ENCODE results near the gene ZNF182.
"Not testable (repeated sequence)": the region's sequence is repeated elsewhere in the genome, so short reads cannot be mapped to it uniquely, and the experiment has no call there.

ZNF182 gene

DNA sequence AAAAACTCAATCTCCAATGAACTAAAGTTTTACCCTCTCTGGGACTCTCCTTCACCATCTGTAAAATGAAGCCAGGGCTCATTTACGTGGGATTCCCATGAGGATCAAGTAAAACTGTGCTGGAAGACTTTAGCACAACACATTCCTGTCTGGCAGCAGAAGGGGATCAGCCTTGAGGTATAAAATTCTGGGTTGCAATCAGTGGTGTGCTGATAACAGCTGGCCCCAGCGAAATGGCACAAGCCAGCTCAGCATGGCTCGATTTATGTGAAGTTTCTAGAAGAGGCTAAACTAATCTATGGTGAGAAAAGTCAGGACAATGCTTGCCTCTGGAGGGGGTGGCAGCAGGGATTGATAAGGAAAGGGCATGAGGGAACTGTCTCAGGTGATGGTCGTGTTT lies 39.3 kb upstream of the ZNF182 start:
- H3K4me3 ChIP-seq (ENCODE audit: low read depth in 1 of 2, low read length in 2 of 2), result no peak overlapping the region
- no peaks in the 10 kb centered on the region for H3K36me3 ChIP-seq (ENCODE audit: insufficient read depth, low read length)
- no peak overlapping the region for H3K4me2 ChIP-seq (ENCODE audit: insufficient read depth, low read length)
- no peaks in the 10 kb centered on the region for H3K27me3 ChIP-seq (ENCODE audit: insufficient read depth, low read length, poor library complexity)
- no peaks in the 10 kb centered on the region for H4K20me1 ChIP-seq (ENCODE audit: insufficient read depth, low read length)
- H2AFZ ChIP-seq (ENCODE audit: low read depth, low read length), result no peak overlapping the region
- TF ChIP-seq, protein P1, sequence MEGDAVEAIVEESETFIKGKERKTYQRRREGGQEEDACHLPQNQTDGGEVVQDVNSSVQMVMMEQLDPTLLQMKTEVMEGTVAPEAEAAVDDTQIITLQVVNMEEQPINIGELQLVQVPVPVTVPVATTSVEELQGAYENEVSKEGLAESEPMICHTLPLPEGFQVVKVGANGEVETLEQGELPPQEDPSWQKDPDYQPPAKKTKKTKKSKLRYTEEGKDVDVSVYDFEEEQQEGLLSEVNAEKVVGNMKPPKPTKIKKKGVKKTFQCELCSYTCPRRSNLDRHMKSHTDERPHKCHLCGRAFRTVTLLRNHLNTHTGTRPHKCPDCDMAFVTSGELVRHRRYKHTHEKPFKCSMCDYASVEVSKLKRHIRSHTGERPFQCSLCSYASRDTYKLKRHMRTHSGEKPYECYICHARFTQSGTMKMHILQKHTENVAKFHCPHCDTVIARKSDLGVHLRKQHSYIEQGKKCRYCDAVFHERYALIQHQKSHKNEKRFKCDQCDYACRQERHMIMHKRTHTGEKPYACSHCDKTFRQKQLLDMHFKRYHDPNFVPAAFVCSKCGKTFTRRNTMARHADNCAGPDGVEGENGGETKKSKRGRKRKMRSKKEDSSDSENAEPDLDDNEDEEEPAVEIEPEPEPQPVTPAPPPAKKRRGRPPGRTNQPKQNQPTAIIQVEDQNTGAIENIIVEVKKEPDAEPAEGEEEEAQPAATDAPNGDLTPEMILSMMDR (IDR thresholded peaks at IDR 0.05; ENCODE audit: borderline replicate concordance, extremely low read depth, low read length, poor library complexity, severe bottlenecking), result no peak
- no peak for TF ChIP-seq EZH2 (IDR thresholded peaks at IDR 0.05; ENCODE audit: borderline replicate concordance, low read depth, low read length, severe bottlenecking)
- no peaks in the 10 kb centered on the region for H3K79me2 ChIP-seq (ENCODE audit: insufficient read depth, low read length)
- H3K4me1 ChIP-seq (ENCODE audit: insufficient read depth, low read length), result no peaks in the 10 kb centered on the region
- H3K27ac ChIP-seq (ENCODE audit: low read length), result no peak overlapping the region
- DNase-seq (no peak), ATAC-seq (ENCODE audit: insufficient read depth, low read depth) (no peak)
- H3K9me3 ChIP-seq (ENCODE audit: insufficient read depth, low read length, severe bottlenecking), result no peaks in the 10 kb centered on the region
- H3K9ac ChIP-seq (ENCODE audit: low read depth, low read length), result no peak overlapping the region

DNA sequence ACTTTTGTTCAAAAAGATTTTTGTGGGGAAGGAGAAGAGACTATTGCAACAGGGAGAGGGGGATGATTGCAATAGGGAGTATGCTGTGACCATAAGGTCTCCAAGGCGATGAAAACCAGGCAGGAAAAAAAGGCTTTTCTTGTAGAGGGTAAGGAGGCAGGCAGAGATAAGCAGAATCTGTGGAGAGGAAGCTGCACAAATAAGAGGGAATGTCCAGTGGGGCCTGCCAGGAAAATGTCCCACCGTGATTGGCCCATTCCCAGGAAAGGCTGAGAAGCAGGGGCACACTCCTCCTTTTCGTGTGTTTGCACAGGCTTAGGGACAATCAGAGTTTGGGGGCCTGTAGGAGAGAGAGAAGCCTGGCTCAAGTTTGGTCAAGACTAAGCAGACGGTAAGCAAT lies 32.1 kb upstream of the ZNF182 start:
- Histone ChIP-seq H3K36me3 (ENCODE audit: insufficient read depth, low read length) (no peaks in the 10 kb centered on the region), H3K9ac (ENCODE audit: low read depth, low read length) (no peak overlapping the region), H3K4me2 (ENCODE audit: insufficient read depth, low read length) (no peak overlapping the region), H3K27me3 (ENCODE audit: insufficient read depth, low read length, poor library complexity) (no peaks in the 10 kb centered on the region), H3K79me2 (ENCODE audit: insufficient read depth, low read length) (no peaks in the 10 kb centered on the region), H2AFZ (ENCODE audit: low read depth, low read length) (no peak overlapping the region), H4K20me1 (ENCODE audit: insufficient read depth, low read length) (no peaks in the 10 kb centered on the region), H3K27ac (ENCODE audit: low read length) (no peak overlapping the region), H3K4me3 (ENCODE audit: low read depth in 1 of 2, low read length in 2 of 2) (no peak overlapping the region), H3K9me3 (ENCODE audit: insufficient read depth, low read length, severe bottlenecking) (no peaks in the 10 kb centered on the region), H3K4me1 (ENCODE audit: insufficient read depth, low read length) (no peaks in the 10 kb centered on the region)
- DNase-seq (no peak), ATAC-seq (ENCODE audit: insufficient read depth, low read depth) (no peak)
- TF ChIP-seq, protein P1 (IDR thresholded peaks at IDR 0.05; ENCODE audit: borderline replicate concordance, extremely low read depth, low read length, poor library complexity, severe bottlenecking), result no peak
- TF ChIP-seq EZH2 (IDR thresholded peaks at IDR 0.05; ENCODE audit: borderline replicate concordance, low read depth, low read length, severe bottlenecking), result no peak

DNA sequence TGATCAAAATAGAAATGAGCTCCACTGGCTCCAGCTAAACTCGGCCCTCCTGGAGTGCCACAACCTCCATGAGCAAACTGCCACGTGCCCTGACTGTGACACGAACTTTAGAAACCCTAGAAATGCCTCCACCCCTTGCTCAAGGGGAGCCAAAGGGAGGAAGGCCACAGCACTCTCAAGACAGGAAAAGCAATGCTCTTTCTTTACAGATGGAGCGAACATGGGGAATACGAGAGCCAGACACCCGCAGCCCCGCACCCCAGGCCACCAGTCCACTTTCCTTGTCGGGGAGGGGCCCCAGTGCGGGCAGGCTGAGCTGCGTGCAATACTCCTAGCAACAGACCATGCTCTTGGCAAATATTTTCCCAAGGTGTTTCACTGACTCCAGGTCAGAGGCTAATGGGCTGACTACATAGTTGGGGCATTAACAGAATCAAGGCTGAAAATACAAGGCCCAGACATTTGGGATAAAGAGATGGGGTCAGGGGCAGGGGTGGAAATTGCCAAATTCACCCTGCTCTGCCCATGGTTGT lies 26.9 kb upstream of the ZNF182 start:
- not testable (repeated sequence) for H3K27me3 ChIP-seq (ENCODE audit: insufficient read depth, low read length, poor library complexity); ATAC-seq (ENCODE audit: insufficient read depth, low read depth); H4K20me1 ChIP-seq (ENCODE audit: insufficient read depth, low read length); H3K9ac ChIP-seq (ENCODE audit: low read depth, low read length); H3K9me3 ChIP-seq (ENCODE audit: insufficient read depth, low read length, severe bottlenecking); DNase-seq; H3K79me2 ChIP-seq (ENCODE audit: insufficient read depth, low read length); H3K4me2 ChIP-seq (ENCODE audit: insufficient read depth, low read length); H3K4me3 ChIP-seq (ENCODE audit: low read depth in 1 of 2, low read length in 2 of 2); H3K36me3 ChIP-seq (ENCODE audit: insufficient read depth, low read length); H3K27ac ChIP-seq (ENCODE audit: low read length); H3K4me1 ChIP-seq (ENCODE audit: insufficient read depth, low read length); H2AFZ ChIP-seq (ENCODE audit: low read depth, low read length)

DNA sequence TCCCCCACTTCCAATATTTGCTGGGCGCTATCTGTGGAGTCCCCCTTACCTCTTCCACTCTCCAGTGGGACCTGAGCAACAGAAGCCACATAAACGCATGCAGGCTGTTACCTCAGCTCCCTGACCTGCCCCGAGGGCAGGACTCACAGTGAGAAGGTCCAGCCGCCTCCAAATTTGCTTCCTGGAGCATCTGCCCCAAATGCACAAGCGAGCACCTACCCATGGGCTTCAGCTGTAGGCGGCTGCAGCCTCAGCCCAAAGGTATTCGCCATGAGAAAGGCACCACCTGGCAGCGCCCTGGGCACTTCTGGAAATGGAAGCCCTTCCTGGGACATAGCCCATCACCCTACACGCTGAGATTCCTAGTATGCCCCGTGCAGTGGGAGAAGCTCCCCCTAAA lies 26.4 kb upstream of the ZNF182 start:
- Histone ChIP-seq H3K79me2 (ENCODE audit: insufficient read depth, low read length) (no peaks in the 10 kb centered on the region), H4K20me1 (ENCODE audit: insufficient read depth, low read length) (no peaks in the 10 kb centered on the region), H3K4me3 (ENCODE audit: low read depth in 1 of 2, low read length in 2 of 2) (no peak overlapping the region), H3K36me3 (ENCODE audit: insufficient read depth, low read length) (no peaks in the 10 kb centered on the region), H3K4me2 (ENCODE audit: insufficient read depth, low read length) (no peak overlapping the region), H2AFZ (ENCODE audit: low read depth, low read length) (no peak overlapping the region), H3K9me3 (ENCODE audit: insufficient read depth, low read length, severe bottlenecking) (no peaks in the 10 kb centered on the region), H3K4me1 (ENCODE audit: insufficient read depth, low read length) (peaks cover 3% of the 10 kb centered on the region; the same call in 1 of the 2 replicates), H3K27ac (ENCODE audit: low read length) (no peak overlapping the region), H3K27me3 (ENCODE audit: insufficient read depth, low read length, poor library complexity) (no peaks in the 10 kb centered on the region), H3K9ac (ENCODE audit: low read depth, low read length) (no peak overlapping the region)
- no peak for DNase-seq
- ATAC-seq (ENCODE audit: insufficient read depth, low read depth), result no peak
- TF ChIP-seq, protein P1 (IDR thresholded peaks at IDR 0.05; ENCODE audit: borderline replicate concordance, extremely low read depth, low read length, poor library complexity, severe bottlenecking), result no peak
- TF ChIP-seq EZH2 (IDR thresholded peaks at IDR 0.05; ENCODE audit: borderline replicate concordance, low read depth, low read length, severe bottlenecking), result no peak

All from DND-41 (cell line).